Testis (tissue), 2 donors: ENCODE data around the gene LETM1.

Source experiments
- CTCF ChIP-seq, 3 experiments: fragments of 450-650 bp in 2 of 3; fragments of 200-600 bp in 1 of 3; sonication (generic) in 1 of 3; IDR thresholded peaks; one replicate each; pipeline ENCODE4 v1.5.1; 2016 to 2019; ENCODE audit warnings: antibody characterized with exemption in 3 of 3, mild to moderate bottlenecking in 2 of 3, moderate library complexity in 1 of 3
- POLR2A ChIP-seq: fragments of 450-650 bp; IDR thresholded peaks from one replicate; pipeline ENCODE4 v1.6.1; 2017; ENCODE audit warnings: antibody characterized with exemption, mild to moderate bottlenecking, moderate library complexity

GRCh38 chr4:1798580-1799386, 57.2 kb downstream of the LETM1 start:
- no peak for TF ChIP-seq CTCF (IDR thresholded peaks at IDR 0.05)
- TF ChIP-seq POLR2A, result no peak
